ENCODE measurements around the gene SIRT7. TPM values are rescaled to one million over a fixed set of nuclear protein-coding genes. Genes with fewer than 3 reads are reported as not detected.

The SIRT7 gene
- polyA plus RNA-seq, 1 donor from 2014 or later = 44.5 TPM

- Histone ChIP-seq H3K4me2 (ENCODE audit: low read length) (no peak overlapping the region), H3K27me3 (ENCODE audit: insufficient read depth, low read depth, low read length) (peaks cover 6% of the 10 kb centered on the region), H2AFZ (ENCODE audit: low read depth, low read length) (no peak overlapping the region), H3K9ac (ENCODE audit: low read length) (no peak overlapping the region), H3K27ac (ENCODE audit: low read length) (no peak overlapping the region), H3K36me3 (ENCODE audit: insufficient read depth, low read length) (no peaks in the 10 kb centered on the region), H3K9me2 (ENCODE audit: insufficient read depth, low read length) (no peaks in the 10 kb centered on the region), H3F3A (ENCODE audit: insufficient read depth, low read length, poor library complexity, severe bottlenecking) (no peaks in the 10 kb centered on the region), H3K79me2 (replicated peaks; ENCODE audit: insufficient read depth, low read length) (no peaks in the 10 kb centered on the region), H3K4me3 (ENCODE audit: low read length) (no peak overlapping the region), H4K20me1 (ENCODE audit: insufficient read depth) (no peaks in the 10 kb centered on the region), H3K9me3 (ENCODE audit: low read length) (no peaks in the 10 kb centered on the region)
- no peak for TF ChIP-seq EZH2 (IDR thresholded peaks at IDR 0.05; ENCODE audit: borderline replicate concordance, insufficient read depth, low read length, poor library complexity, severe bottlenecking)
- no peak for TF ChIP-seq EP300 (conservative IDR thresholded peaks at IDR 0.05; ENCODE audit: poor library complexity, severe bottlenecking)
- TF ChIP-seq TAF1 (IDR thresholded peaks at IDR 0.05; ENCODE audit: low read depth) = no peak
- no peak for TF ChIP-seq POLR2AphosphoS5 (IDR thresholded peaks at IDR 0.05)
- TF ChIP-seq, protein P1, sequence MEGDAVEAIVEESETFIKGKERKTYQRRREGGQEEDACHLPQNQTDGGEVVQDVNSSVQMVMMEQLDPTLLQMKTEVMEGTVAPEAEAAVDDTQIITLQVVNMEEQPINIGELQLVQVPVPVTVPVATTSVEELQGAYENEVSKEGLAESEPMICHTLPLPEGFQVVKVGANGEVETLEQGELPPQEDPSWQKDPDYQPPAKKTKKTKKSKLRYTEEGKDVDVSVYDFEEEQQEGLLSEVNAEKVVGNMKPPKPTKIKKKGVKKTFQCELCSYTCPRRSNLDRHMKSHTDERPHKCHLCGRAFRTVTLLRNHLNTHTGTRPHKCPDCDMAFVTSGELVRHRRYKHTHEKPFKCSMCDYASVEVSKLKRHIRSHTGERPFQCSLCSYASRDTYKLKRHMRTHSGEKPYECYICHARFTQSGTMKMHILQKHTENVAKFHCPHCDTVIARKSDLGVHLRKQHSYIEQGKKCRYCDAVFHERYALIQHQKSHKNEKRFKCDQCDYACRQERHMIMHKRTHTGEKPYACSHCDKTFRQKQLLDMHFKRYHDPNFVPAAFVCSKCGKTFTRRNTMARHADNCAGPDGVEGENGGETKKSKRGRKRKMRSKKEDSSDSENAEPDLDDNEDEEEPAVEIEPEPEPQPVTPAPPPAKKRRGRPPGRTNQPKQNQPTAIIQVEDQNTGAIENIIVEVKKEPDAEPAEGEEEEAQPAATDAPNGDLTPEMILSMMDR (IDR thresholded peaks at IDR 0.05; ENCODE audit: poor library complexity, severe bottlenecking) = no peak
- no peak for TF ChIP-seq RAD21 (conservative IDR thresholded peaks at IDR 0.05)
- no peak for TF ChIP-seq MXI1 (conservative IDR thresholded peaks at IDR 0.05; ENCODE audit: poor library complexity, severe bottlenecking)
- TF ChIP-seq, protein P2, sequence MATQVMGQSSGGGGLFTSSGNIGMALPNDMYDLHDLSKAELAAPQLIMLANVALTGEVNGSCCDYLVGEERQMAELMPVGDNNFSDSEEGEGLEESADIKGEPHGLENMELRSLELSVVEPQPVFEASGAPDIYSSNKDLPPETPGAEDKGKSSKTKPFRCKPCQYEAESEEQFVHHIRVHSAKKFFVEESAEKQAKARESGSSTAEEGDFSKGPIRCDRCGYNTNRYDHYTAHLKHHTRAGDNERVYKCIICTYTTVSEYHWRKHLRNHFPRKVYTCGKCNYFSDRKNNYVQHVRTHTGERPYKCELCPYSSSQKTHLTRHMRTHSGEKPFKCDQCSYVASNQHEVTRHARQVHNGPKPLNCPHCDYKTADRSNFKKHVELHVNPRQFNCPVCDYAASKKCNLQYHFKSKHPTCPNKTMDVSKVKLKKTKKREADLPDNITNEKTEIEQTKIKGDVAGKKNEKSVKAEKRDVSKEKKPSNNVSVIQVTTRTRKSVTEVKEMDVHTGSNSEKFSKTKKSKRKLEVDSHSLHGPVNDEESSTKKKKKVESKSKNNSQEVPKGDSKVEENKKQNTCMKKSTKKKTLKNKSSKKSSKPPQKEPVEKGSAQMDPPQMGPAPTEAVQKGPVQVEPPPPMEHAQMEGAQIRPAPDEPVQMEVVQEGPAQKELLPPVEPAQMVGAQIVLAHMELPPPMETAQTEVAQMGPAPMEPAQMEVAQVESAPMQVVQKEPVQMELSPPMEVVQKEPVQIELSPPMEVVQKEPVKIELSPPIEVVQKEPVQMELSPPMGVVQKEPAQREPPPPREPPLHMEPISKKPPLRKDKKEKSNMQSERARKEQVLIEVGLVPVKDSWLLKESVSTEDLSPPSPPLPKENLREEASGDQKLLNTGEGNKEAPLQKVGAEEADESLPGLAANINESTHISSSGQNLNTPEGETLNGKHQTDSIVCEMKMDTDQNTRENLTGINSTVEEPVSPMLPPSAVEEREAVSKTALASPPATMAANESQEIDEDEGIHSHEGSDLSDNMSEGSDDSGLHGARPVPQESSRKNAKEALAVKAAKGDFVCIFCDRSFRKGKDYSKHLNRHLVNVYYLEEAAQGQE (IDR thresholded peaks at IDR 0.05; ENCODE audit: borderline replicate concordance) = no peak
- no peak for TF ChIP-seq SMC3 (conservative IDR thresholded peaks at IDR 0.05; ENCODE audit: poor library complexity)
Measured at GRCh38 chr17:81907219-81908145, 10.5 kb downstream of the SIRT7 start.

DNA sequence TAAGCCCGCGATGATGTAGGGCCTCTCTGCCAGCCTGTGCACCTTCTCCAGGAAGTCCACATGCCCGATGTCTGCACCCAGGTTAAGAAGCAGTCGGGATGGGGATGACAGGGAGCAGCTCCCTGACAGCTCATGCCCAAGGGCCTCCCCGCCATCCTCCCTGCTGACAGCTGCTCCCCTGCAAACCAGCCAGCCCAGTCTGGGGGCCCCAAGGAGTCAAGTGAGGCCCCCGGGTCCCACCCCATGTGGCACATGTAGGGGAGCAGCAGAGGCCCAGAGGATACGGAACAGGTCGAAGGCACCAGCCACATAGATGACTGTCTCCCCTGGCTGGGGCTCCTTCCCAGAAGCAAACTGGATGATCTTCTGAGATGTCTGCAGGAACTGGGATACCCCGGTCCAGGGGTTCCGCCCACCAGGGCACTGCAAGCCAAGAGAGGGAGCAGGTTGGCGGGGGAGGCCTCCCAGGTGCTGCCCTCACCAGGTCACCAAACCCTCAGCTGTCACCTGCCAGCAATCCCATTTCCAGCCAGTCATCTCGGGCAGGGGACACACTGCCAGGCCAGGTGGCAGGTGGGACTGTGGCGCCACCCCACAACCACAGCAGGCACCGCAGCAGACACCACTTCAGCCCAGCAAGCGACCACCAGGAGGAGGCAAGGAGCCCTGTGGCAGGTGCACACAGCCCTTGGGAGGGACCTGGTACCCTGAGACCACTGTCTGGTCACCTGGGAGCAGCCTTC, 11.3 kb downstream of the SIRT7 start:
- H3K9ac ChIP-seq (ENCODE audit: low read length) = no peak overlapping the region
- no peaks in the 10 kb centered on the region for H3K9me2 ChIP-seq (ENCODE audit: insufficient read depth, low read length)
- H3K36me3 ChIP-seq (ENCODE audit: insufficient read depth, low read length) = no peaks in the 10 kb centered on the region
- H3K79me2 ChIP-seq (replicated peaks; ENCODE audit: insufficient read depth, low read length) = no peaks in the 10 kb centered on the region
- H3K9me3 ChIP-seq (ENCODE audit: low read length) = no peaks in the 10 kb centered on the region
- TF ChIP-seq, protein P1 (IDR thresholded peaks at IDR 0.05; ENCODE audit: poor library complexity, severe bottlenecking) = no peak
- no peak for TF ChIP-seq RAD21 (conservative IDR thresholded peaks at IDR 0.05)
- TF ChIP-seq EZH2 (IDR thresholded peaks at IDR 0.05; ENCODE audit: borderline replicate concordance, insufficient read depth, low read length, poor library complexity, severe bottlenecking) = no peak
- no peak for TF ChIP-seq POLR2AphosphoS5 (IDR thresholded peaks at IDR 0.05)
- no peak for TF ChIP-seq SMC3 (conservative IDR thresholded peaks at IDR 0.05; ENCODE audit: poor library complexity)
- TF ChIP-seq TAF1 (IDR thresholded peaks at IDR 0.05; ENCODE audit: low read depth) = no peak
- no peak for TF ChIP-seq MXI1 (conservative IDR thresholded peaks at IDR 0.05; ENCODE audit: poor library complexity, severe bottlenecking)
- no peak for TF ChIP-seq EP300 (conservative IDR thresholded peaks at IDR 0.05; ENCODE audit: poor library complexity, severe bottlenecking)
- TF ChIP-seq, protein P2 (IDR thresholded peaks at IDR 0.05; ENCODE audit: borderline replicate concordance) = no peak
- H4K20me1 ChIP-seq (ENCODE audit: insufficient read depth) = no peaks in the 10 kb centered on the region
- no peak overlapping the region for H2AFZ ChIP-seq (ENCODE audit: low read depth, low read length)
- H3K4me3 ChIP-seq (ENCODE audit: low read length) = no peak overlapping the region
- no peaks in the 10 kb centered on the region for H3F3A ChIP-seq (ENCODE audit: insufficient read depth, low read length, poor library complexity, severe bottlenecking)
- peaks cover 12% of the 10 kb centered on the region for H3K27me3 ChIP-seq (ENCODE audit: insufficient read depth, low read depth, low read length)
- H3K27ac ChIP-seq (ENCODE audit: low read length) = no peak overlapping the region
- H3K4me2 ChIP-seq (ENCODE audit: low read length) = no peak overlapping the region
